Spinal cord (tissue), 10 donors: ENCODE results near the gene FBLN5. TPM values are rescaled to one million over a fixed set of nuclear protein-coding genes. Genes with fewer than 3 reads are reported as not detected.

Experiments
- DNase-seq, 6 donors: peaks; one replicate each; pipeline versions ENCODE4 v3.0.0 to v3.0.0-alpha.2; 2013 to 2015; ENCODE audit warnings: low spot score in 6 of 6, low read depth in 4 of 6
- H3K27ac ChIP-seq: one replicate; pipeline ENCODE4 v1.5.1; 2013; ENCODE audit warnings: low read depth, low read length, control low read depth
- H3K27me3 ChIP-seq: one replicate; pipeline ENCODE4 v1.6.1; 2013; ENCODE audit warnings: low read length; ENCODE audit not compliant: control insufficient read depth, insufficient read depth
- H3K36me3 ChIP-seq: one replicate; pipeline ENCODE4 v1.6.1; 2013; ENCODE audit warnings: low read length; ENCODE audit not compliant: control insufficient read depth, insufficient read depth
- H3K4me1 ChIP-seq: one replicate; pipeline ENCODE4 v1.6.1; 2013; ENCODE audit warnings: low read length; ENCODE audit not compliant: control insufficient read depth, insufficient read depth
- H3K4me3 ChIP-seq: one replicate; pipeline ENCODE4 v1.5.1; 2013; ENCODE audit warnings: low read depth, low read length, control low read depth
- H3K9me3 ChIP-seq: one replicate; pipeline ENCODE4 v1.6.1; 2013; ENCODE audit warnings: low read length; ENCODE audit not compliant: control insufficient read depth, insufficient read depth
- WGBS: methylation state at CpG from one replicate; pipeline ENCODE4 v1.1.5; 2013; ENCODE audit warnings: missing lambda C conversion rate; ENCODE audit not compliant: insufficient coverage; 5-methylcytosine and 5-hydroxymethylcytosine counted together
- polyA plus RNA-seq, 2 donors: library from polyadenylated mRNA; unstranded; fragments of 120-200 nt; gene quantifications; one replicate each; pipeline ENCODE4 v1.2.1, GENCODE V29; 2013; ENCODE audit not compliant: insufficient read length in 2 of 2
- total RNA-seq, 2 donors: library from RNA; depleted of rRNA in 1 of 2; stranded (reverse); fragments of 120-200 nt in 1 of 2; fragments of >200 nt in 1 of 2; gene quantifications; one replicate each; pipeline versions ENCODE4 v1.2.3 to v1.2.4, GENCODE V29; 2013 to 2014
- donor health status: healthy.

FBLN5 gene
- total and polyA plus RNA-seq, 4 donors, result 33.0 to 44.6 (median 38.6) TPM

GRCh38 chr14:91971188-91971778 lies 23.8 kb upstream of the FBLN5 start:
- Histone ChIP-seq H3K4me3 (no peak overlapping the region), H3K4me1 (no peaks in the 10 kb centered on the region), H3K36me3 (peaks cover 14% of the 10 kb centered on the region), H3K27ac (no peak overlapping the region), H3K9me3 (no peaks in the 10 kb centered on the region), H3K27me3 (no peaks in the 10 kb centered on the region)
- WGBS, result 100% methylated on average over 2 of the region's 2 CpGs
- no peak for DNase-seq

GRCh38 chr14:91968280-91968679 lies 20.8 kb upstream of the FBLN5 start:
- DNase-seq, result no peak
- H3K4me3 ChIP-seq, result no peak overlapping the region
- no peaks in the 10 kb centered on the region for H3K27me3 ChIP-seq
- no CpG with 5 or more reads among the region's 6 CpGs for WGBS
- H3K9me3 ChIP-seq, result no peaks in the 10 kb centered on the region
- no peaks in the 10 kb centered on the region for H3K4me1 ChIP-seq
- peaks cover 7% of the 10 kb centered on the region for H3K36me3 ChIP-seq
- H3K27ac ChIP-seq, result no peak overlapping the region

- Histone ChIP-seq H3K4me1 (no peaks in the 10 kb centered on the region), H3K27me3 (no peaks in the 10 kb centered on the region), H3K27ac (no peak overlapping the region), H3K9me3 (no peaks in the 10 kb centered on the region), H3K4me3 (no peak overlapping the region), H3K36me3 (no peaks in the 10 kb centered on the region)
- DNase-seq, result no peak
- WGBS, result 78% methylated on average over 4 of the region's 4 CpGs
Observed at GRCh38 chr14:91964724-91965123, 17.2 kb upstream of the FBLN5 start.

- no peak overlapping the region for H3K4me3 ChIP-seq
- no peak for DNase-seq
- H3K27me3 ChIP-seq, result no peaks in the 10 kb centered on the region
- no peaks in the 10 kb centered on the region for H3K36me3 ChIP-seq
- no peaks in the 10 kb centered on the region for H3K4me1 ChIP-seq
- no CpG with 5 or more reads among the region's 1 CpG for WGBS
- H3K27ac ChIP-seq, result no peak overlapping the region
- H3K9me3 ChIP-seq, result no peaks in the 10 kb centered on the region
Observed at GRCh38 chr14:91964011-91964410, 16.5 kb upstream of the FBLN5 start.

GRCh38 chr14:91963465-91963864 lies 16.0 kb upstream of the FBLN5 start:
- no peak overlapping the region for H3K4me3 ChIP-seq
- no peaks in the 10 kb centered on the region for H3K27me3 ChIP-seq
- H3K36me3 ChIP-seq, result no peaks in the 10 kb centered on the region
- H3K27ac ChIP-seq, result no peak overlapping the region
- DNase-seq, result no peak
- no peaks in the 10 kb centered on the region for H3K4me1 ChIP-seq
- no CpG with 5 or more reads among the region's 6 CpGs for WGBS
- no peaks in the 10 kb centered on the region for H3K9me3 ChIP-seq

- H3K27ac ChIP-seq, result no peak overlapping the region
- H3K9me3 ChIP-seq, result no peaks in the 10 kb centered on the region
- DNase-seq, result no peak
- WGBS, result 62% methylated on average over 6 of the region's 14 CpGs
- H3K4me3 ChIP-seq, result no peak overlapping the region
- no peaks in the 10 kb centered on the region for H3K4me1 ChIP-seq
- no peaks in the 10 kb centered on the region for H3K27me3 ChIP-seq
- no peaks in the 10 kb centered on the region for H3K36me3 ChIP-seq
Observed at GRCh38 chr14:91961297-91962220, 14.1 kb upstream of the FBLN5 start.

GRCh38 chr14:91957876-91958313 lies 10.4 kb upstream of the FBLN5 start:
- no peaks in the 10 kb centered on the region for H3K4me1 ChIP-seq
- no peaks in the 10 kb centered on the region for H3K9me3 ChIP-seq
- DNase-seq, result no peak
- H3K36me3 ChIP-seq, result no peaks in the 10 kb centered on the region
- H3K4me3 ChIP-seq, result no peak overlapping the region
- no peaks in the 10 kb centered on the region for H3K27me3 ChIP-seq
- H3K27ac ChIP-seq, result no peak overlapping the region
- WGBS, result 84% methylated on average over 5 of the region's 9 CpGs

- Histone ChIP-seq H3K4me1 (no peaks in the 10 kb centered on the region), H3K4me3 (no peak overlapping the region), H3K9me3 (no peaks in the 10 kb centered on the region), H3K27ac (no peak overlapping the region), H3K36me3 (no peaks in the 10 kb centered on the region), H3K27me3 (no peaks in the 10 kb centered on the region)
- DNase-seq, result no peak
- WGBS, result 71% methylated on average over 4 of the region's 5 CpGs
Observed at GRCh38 chr14:91956616-91957015, 9.1 kb upstream of the FBLN5 start.

GRCh38 chr14:91955168-91955567 lies 7.7 kb upstream of the FBLN5 start:
- Histone ChIP-seq H3K27me3 (no peaks in the 10 kb centered on the region), H3K36me3 (no peaks in the 10 kb centered on the region), H3K27ac (no peak overlapping the region), H3K4me1 (no peaks in the 10 kb centered on the region), H3K9me3 (no peaks in the 10 kb centered on the region), H3K4me3 (no peak overlapping the region)
- WGBS, result no CpG with 5 or more reads among the region's 1 CpG
- DNase-seq, result no peak
